GM12878 (cell line): ENCODE data around the gene UQCC2. TPM values are rescaled to one million over a fixed set of nuclear protein-coding genes. Genes with fewer than 3 reads are reported as not detected.

ENCODE experiments used
- ATAC-seq: fragments of 200-7000 bp; cut with Tn5 transposase; 3 replicates; pipeline ENCODE4 v1.9.1; 2020; ENCODE audit warnings: mild to moderate bottlenecking, moderate library complexity
- BruUV-seq: library from RNA; stranded (reverse); fragments of 400-500 nt; replicated peaks from 2 replicates; lab custom pipeline; 2021; lab: Mats Ljungman, UMichigan
- CTCF ChIA-PET: fragments of 300-600 bp; sonication (Branson Sonifier 250); formaldehyde crosslinking; extraction: SDS; loops from one replicate; lab custom pipeline; 2021; ENCODE audit warnings: inconsistent platforms; lab: Yijun Ruan, JAX
- POLR2A ChIA-PET: fragments of 350-600 bp; formaldehyde crosslinking; extraction: SDS; loops from one replicate; lab custom pipeline; 2021; ENCODE audit warnings: inconsistent platforms; lab: Charles Lee
- RAD21 ChIA-PET: fragments of 300-600 bp; sonication (Branson Sonifier 250); formaldehyde crosslinking; loops from one replicate; lab custom pipeline; 2023; ENCODE audit warnings: antibody characterized with exemption; ENCODE audit not compliant: unreplicated experiment; lab: Charles Lee
- SMC1A ChIA-PET: fragments of 300-600 bp; sonication (Branson Sonifier 250); formaldehyde crosslinking; loops from one replicate; lab custom pipeline; 2023; ENCODE audit not compliant: unreplicated experiment, uncharacterized antibody; lab: Charles Lee
- DNase-seq: peaks from one replicate; pipeline ENCODE4 v3.0.0-alpha.2; 2011; ENCODE audit warnings: low read depth, low spot score
- FAIRE-seq: peaks from 3 replicates; lab custom pipeline; 2011; peaks lifted over from hg19 to GRCh38; lab: Jason Lieb, UNC
- H2AFZ ChIP-seq: 2 replicates; pipeline ENCODE4 v1.6.0; 2011; ENCODE audit warnings: low read depth, low read length, control low read depth; ENCODE audit not compliant: control insufficient read depth
- H3K27ac ChIP-seq: 2 replicates; pipeline ENCODE4 v1.5.1; 2011; ENCODE audit warnings: control low read depth; ENCODE audit not compliant: control insufficient read depth, insufficient read depth
- H3K27me3 ChIP-seq, 2 experiments: replicated peaks in 1 of 2; 2 replicates each; pipeline versions ENCODE4 v1.6.0 to v1.6.1; 2011; ENCODE audit warnings: low read length in 1 of 2; ENCODE audit not compliant: control insufficient read depth in 2 of 2, insufficient read depth in 2 of 2
- H3K36me3 ChIP-seq, 2 experiments: 2 replicates each; pipeline ENCODE4 v1.5.1; 2011; ENCODE audit warnings: low read length in 1 of 2; ENCODE audit not compliant: control insufficient read depth in 2 of 2, insufficient read depth in 2 of 2
- H3K4me1 ChIP-seq: 2 replicates; pipeline ENCODE4 v1.6.1; 2011; ENCODE audit warnings: mild to moderate bottlenecking, low read length, moderate library complexity, mixed read lengths; ENCODE audit not compliant: control insufficient read depth, insufficient read depth
- H3K4me2 ChIP-seq: 2 replicates; pipeline ENCODE4 v1.6.0; 2011; ENCODE audit warnings: control low read depth; ENCODE audit not compliant: control insufficient read depth, insufficient read depth
- H3K4me3 ChIP-seq: fragments of 200-600 bp; sonication (generic); 2 replicates; pipeline ENCODE4 v1.5.1; 2016
- H3K79me2 ChIP-seq: 2 replicates; pipeline ENCODE4 v1.6.0; 2011; ENCODE audit warnings: low read length; ENCODE audit not compliant: control insufficient read depth, insufficient read depth
- H3K9ac ChIP-seq: 2 replicates; pipeline ENCODE4 v1.8.0; 2011; ENCODE audit warnings: low read length, control low read depth, mixed read lengths; ENCODE audit not compliant: control insufficient read depth, insufficient read depth
- H3K9me3 ChIP-seq: replicated peaks from 3 replicates; pipeline ENCODE4 v1.5.1; 2011; ENCODE audit warnings: mild to moderate bottlenecking, low read length; ENCODE audit not compliant: control insufficient read depth, insufficient read depth
- H4K20me1 ChIP-seq: 2 replicates; pipeline ENCODE4 v1.6.0; 2011; ENCODE audit not compliant: control insufficient read depth, insufficient read depth
- BACH1 ChIP-seq: fragments of 450-650 bp; IDR thresholded peaks from 2 replicates; pipeline ENCODE4 v1.6.1; 2017; ENCODE audit warnings: mild to moderate bottlenecking, borderline replicate concordance
- BCL11A ChIP-seq: IDR thresholded peaks from 2 replicates; pipeline ENCODE4 v1.6.1; 2011; ENCODE audit warnings: low read depth, low read length
- CEBPB ChIP-seq, 2 experiments: fragments of 150-350 bp in 1 of 2; IDR thresholded peaks; 2 replicates each; pipeline ENCODE4 v1.6.1; 2012 to 2014; ENCODE audit warnings: low read depth in 2 of 2, low read length in 2 of 2, borderline replicate concordance in 1 of 2, inconsistent platforms in 1 of 2
- CHD4 ChIP-seq: fragments of 200-600 bp; sonication (generic); IDR thresholded peaks from 2 replicates; pipeline ENCODE4 v1.6.1; 2016; ENCODE audit warnings: mild to moderate bottlenecking
- CUX1 ChIP-seq: IDR thresholded peaks from 2 replicates; pipeline ENCODE4 v1.6.1; 2012; ENCODE audit warnings: improper control_type of control experiment, low read depth, low read length; ENCODE audit not compliant: insufficient replicate concordance
- HSF1 ChIP-seq: fragments of 150-350 bp; IDR thresholded peaks from 2 replicates; pipeline ENCODE4 v1.6.1; 2014; ENCODE audit warnings: mild to moderate bottlenecking, low read depth, low read length
- MYB ChIP-seq: fragments of 150-350 bp; IDR thresholded peaks from 2 replicates; pipeline ENCODE4 v1.6.1; 2014; ENCODE audit warnings: mild to moderate bottlenecking, low read depth, low read length, borderline replicate concordance
- PAX8 ChIP-seq: fragments of 450-650 bp; IDR thresholded peaks from 2 replicates; pipeline ENCODE4 v1.6.1; 2017; ENCODE audit warnings: mild to moderate bottlenecking, moderate library complexity
- SREBF2 ChIP-seq: IDR thresholded peaks from 2 replicates; pipeline ENCODE4 v1.6.1; 2012; ENCODE audit warnings: mild to moderate bottlenecking, low read length
- TAF1 ChIP-seq: IDR thresholded peaks from 2 replicates; pipeline ENCODE4 v1.6.1; 2011; ENCODE audit warnings: mild to moderate bottlenecking, low read depth, low read length, borderline replicate concordance
- YY1 ChIP-seq: IDR thresholded peaks from 2 replicates; pipeline ENCODE4 v1.6.1; 2011; ENCODE audit warnings: low read depth, mild to moderate bottlenecking, low read length
- ZNF622 ChIP-seq: fragments of 450-650 bp; IDR thresholded peaks from 2 replicates; pipeline ENCODE4 v1.6.1; 2017; ENCODE audit warnings: mild to moderate bottlenecking, inconsistent platforms
- WGBS: methylation state at CpG from one replicate; pipeline ENCODE4 v1.1.6; 2016; ENCODE audit warnings: low lambda C conversion rate; ENCODE audit not compliant: insufficient replicate concordance, insufficient coverage; ENCODE audit errors: missing lambda C conversion rate; 5-methylcytosine and 5-hydroxymethylcytosine counted together
- in situ Hi-C: fragments of 300-500 bp; cut with MboI; formaldehyde crosslinking; loops from 9 replicates; pipeline ENCODE4 v1.14.3; 2018; ENCODE audit warnings: mixed read lengths
- intact Hi-C: fragments of 100-400 bp; cut with micrococcal nuclease; formaldehyde crosslinking; loops from one replicate; pipeline ENCODE4 v1.14.2; 2022; ENCODE audit not compliant: unreplicated experiment
- polyA plus RNA-seq, 11 experiments: library from polyadenylated mRNA; depleted of rRNA in 4 of 11; unstranded in 6 of 11; stranded (reverse) in 5 of 11; fragments of >200 nt; fragmentation: Nextera tagmentation in 4 of 11; fragmentation: Illumina TruSeq in 1 of 11; extraction: Ambion mirVana in 4 of 11; extraction: Trizol in 1 of 11; gene quantifications; 1 replicate in 1 of 11; 2 replicates in 10 of 11; pipeline versions ENCODE4 v1.2.1 to v1.2.3, GENCODE V29; 2011 to 2016; ENCODE audit warnings: inconsistent platforms in 2 of 11, missing spikeins in 2 of 11, low read depth in 1 of 11
- total RNA-seq, 4 experiments: library from RNA; depleted of rRNA in 3 of 4; stranded (reverse); fragments of >200 nt in 3 of 4; fragmentation: Illumina TruSeq in 1 of 4; extraction: Trizol in 1 of 4; gene quantifications; 2 replicates each; pipeline versions ENCODE4 v1.2.1 to v1.2.3, GENCODE V29; 2013 to 2021

Gene UQCC2
- total and polyA plus RNA-seq, 10 of the 15 experiments (the other 5 are each of a cell fraction or from before 2014, with no cell fraction given) = 40.6 to 478 (median 71.2) TPM

GRCh38 chr6:33749401-33749800 is 37.9 kb upstream of the UQCC2 start:
- Histone ChIP-seq H3K27ac (no peak overlapping the region), H3K4me3 (no peak overlapping the region), H3K79me2 (no peaks in the 10 kb centered on the region), H3K27me3 (no peaks in the 10 kb centered on the region; a peak in 1 of 4 replicates), H2AFZ (no peak overlapping the region), H4K20me1 (no peaks in the 10 kb centered on the region), H3K36me3 (no peaks in the 10 kb centered on the region), H3K9me3 (no peaks in the 10 kb centered on the region)
- no peak for ATAC-seq
- no TSS peak for BruUV-seq
- WGBS = 33% methylated on average over 7 of the region's 7 CpGs
- ChIA-PET POLR2A (no interaction called here), CTCF (interaction anchor here (1.1 to 1.3 kb wide), 2 partner anchors 20 to 38 kb away, joined by 3 read pairs; partner anchors contain the start of gene UQCC2), RAD21 (no interaction called here)
- intact Hi-C loops (no loop called here), in situ Hi-C loops (no loop called here)
- DNase-seq = no peak
- TF ChIP-seq HSF1 = no peak
- TF ChIP-seq, all 136 proteins: peak for 0
- peaks cover 5% of the 10 kb centered on the region; the same call in 1 of the 2 replicates for H3K4me1 ChIP-seq
- FAIRE-seq = no peak
- no peak overlapping the region for H3K9ac ChIP-seq
- SMC1A ChIA-PET = no interaction called here
- no peak overlapping the region for H3K4me2 ChIP-seq

DNA sequence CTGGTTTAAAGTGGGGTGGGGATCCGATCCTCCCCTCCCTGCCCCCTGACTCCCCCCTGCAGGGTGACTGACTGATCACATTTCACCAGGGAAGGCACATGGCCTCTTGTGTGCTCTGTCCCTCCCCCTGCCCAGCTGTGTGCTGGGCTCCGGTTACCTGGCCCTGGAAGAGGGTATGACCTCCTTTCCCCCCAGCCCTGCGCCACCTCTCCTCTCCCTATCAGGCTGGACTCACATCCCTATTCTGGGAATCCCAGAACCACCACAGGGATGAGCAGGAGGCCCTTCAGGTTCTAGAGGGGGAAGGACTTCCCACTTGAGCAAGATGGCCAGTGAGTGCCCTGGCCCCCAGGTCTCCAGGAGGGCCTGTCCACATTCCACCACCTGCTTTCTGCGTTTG is 37.3 kb upstream of the UQCC2 start:
- DNase-seq (no peak), ATAC-seq (no peak), FAIRE-seq (no peak)
- intact Hi-C loops (no loop called here), in situ Hi-C loops (no loop called here)
- ChIA-PET SMC1A (no interaction called here), RAD21 (no interaction called here), CTCF (interaction anchor here (1.3 kb wide), 1 partner anchor 21 kb away, joined by 3 read pairs; no protein-coding TSS in a partner anchor), POLR2A (interaction anchor here (0.9 kb wide), 1 partner anchor 26 kb away, joined by 6 read pairs; no protein-coding TSS in a partner anchor)
- H4K20me1 ChIP-seq = no peaks in the 10 kb centered on the region
- no peaks in the 10 kb centered on the region for H3K36me3 ChIP-seq
- H3K4me1 ChIP-seq = peaks cover 5% of the 10 kb centered on the region; the same call in 1 of the 2 replicates
- BruUV-seq = no TSS peak
- H3K79me2 ChIP-seq = no peaks in the 10 kb centered on the region
- no peak overlapping the region for H3K9ac ChIP-seq
- H3K4me3 ChIP-seq = no peak overlapping the region
- 39% methylated on average over 4 of the region's 4 CpGs for WGBS
- no peak overlapping the region for H3K4me2 ChIP-seq
- no peak overlapping the region for H2AFZ ChIP-seq
- H3K9me3 ChIP-seq = no peaks in the 10 kb centered on the region
- no peak overlapping the region for H3K27ac ChIP-seq
- H3K27me3 ChIP-seq = no peaks in the 10 kb centered on the region; a peak in 1 of 4 replicates
- TF ChIP-seq YY1 (no peak), SREBF2 (no peak), CUX1 (no peak), BACH1 (no peak), TAF1 (no peak), PAX8 (no peak), CEBPB (IDR thresholded peaks at IDR 0.05; ENCODE audit: borderline replicate concordance in 1 of 2, low read depth in 2 of 2, low read length in 2 of 2) (no peak), CHD4 (no peak), BCL11A (no peak), MYB (no peak), ZNF622 (no peak)
